ENCODE data around the gene TRABD2B. TPM values are rescaled to one million over a fixed set of nuclear protein-coding genes. Genes with fewer than 3 reads are reported as not detected.

TRABD2B gene
- total and polyA plus RNA-seq, 4 donors: 0.28 to 2.6 (median 1.3) TPM

DNA sequence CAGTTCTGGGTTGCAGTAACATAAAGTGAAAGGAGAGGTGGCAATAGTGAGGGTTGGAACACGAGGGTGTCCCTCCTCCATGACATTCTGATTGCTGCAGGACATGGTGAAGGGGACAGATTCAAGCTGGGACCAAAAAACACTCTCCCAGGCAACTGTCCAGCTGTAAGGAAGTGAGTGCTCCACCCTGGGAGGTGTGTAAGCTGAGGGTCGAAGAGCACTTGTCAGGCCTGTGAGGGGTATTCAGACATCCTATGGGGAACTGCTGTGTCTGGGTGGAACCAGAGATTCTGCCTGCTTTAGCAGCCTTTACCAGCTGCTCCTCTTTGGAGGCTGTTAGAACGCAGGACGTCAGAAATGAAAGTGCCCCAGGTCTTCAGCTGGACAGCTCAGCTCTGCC lies 212.1 kb downstream of the TRABD2B start:
- no peaks in the 10 kb centered on the region for H3K9me3 ChIP-seq (ENCODE audit: control insufficient read depth in 4 of 4, low read length in 3 of 4)
- TF ChIP-seq, protein P1, sequence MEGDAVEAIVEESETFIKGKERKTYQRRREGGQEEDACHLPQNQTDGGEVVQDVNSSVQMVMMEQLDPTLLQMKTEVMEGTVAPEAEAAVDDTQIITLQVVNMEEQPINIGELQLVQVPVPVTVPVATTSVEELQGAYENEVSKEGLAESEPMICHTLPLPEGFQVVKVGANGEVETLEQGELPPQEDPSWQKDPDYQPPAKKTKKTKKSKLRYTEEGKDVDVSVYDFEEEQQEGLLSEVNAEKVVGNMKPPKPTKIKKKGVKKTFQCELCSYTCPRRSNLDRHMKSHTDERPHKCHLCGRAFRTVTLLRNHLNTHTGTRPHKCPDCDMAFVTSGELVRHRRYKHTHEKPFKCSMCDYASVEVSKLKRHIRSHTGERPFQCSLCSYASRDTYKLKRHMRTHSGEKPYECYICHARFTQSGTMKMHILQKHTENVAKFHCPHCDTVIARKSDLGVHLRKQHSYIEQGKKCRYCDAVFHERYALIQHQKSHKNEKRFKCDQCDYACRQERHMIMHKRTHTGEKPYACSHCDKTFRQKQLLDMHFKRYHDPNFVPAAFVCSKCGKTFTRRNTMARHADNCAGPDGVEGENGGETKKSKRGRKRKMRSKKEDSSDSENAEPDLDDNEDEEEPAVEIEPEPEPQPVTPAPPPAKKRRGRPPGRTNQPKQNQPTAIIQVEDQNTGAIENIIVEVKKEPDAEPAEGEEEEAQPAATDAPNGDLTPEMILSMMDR (IDR thresholded peaks at IDR 0.05; ENCODE audit: low read depth, low read length, missing input control): no peak
- H3K27me3 ChIP-seq (ENCODE audit: control insufficient read depth in 4 of 4, insufficient read depth in 4 of 4, low read length in 3 of 4): no peaks in the 10 kb centered on the region
- WGBS: 83% methylated on average over 4 of the region's 4 CpGs
- no peak for DNase-seq (ENCODE audit: low spot score)
- no peak overlapping the region for H3K9ac ChIP-seq (ENCODE audit: low read depth in 1 of 2, low read length in 2 of 2)
- H3K4me3 ChIP-seq (ENCODE audit: low read depth in 1 of 3, low read length in 3 of 3): no peak overlapping the region
- no peaks in the 10 kb centered on the region for H3K36me3 ChIP-seq (ENCODE audit: control insufficient read depth in 4 of 4, insufficient read depth in 3 of 4, low read depth in 1 of 4, low read length in 3 of 4)
- peaks cover 0 to 15% (median 11%) of the 10 kb centered on the region in 4 donors for H3K4me1 ChIP-seq (ENCODE audit: control insufficient read depth in 4 of 4, insufficient read depth in 4 of 4, low read length in 3 of 4)
- peak overlapping the region in 1 of 2 donors; percentile 30 for H3K27ac ChIP-seq (ENCODE audit: low read depth in 1 of 2, low read length in 2 of 2)

DNA sequence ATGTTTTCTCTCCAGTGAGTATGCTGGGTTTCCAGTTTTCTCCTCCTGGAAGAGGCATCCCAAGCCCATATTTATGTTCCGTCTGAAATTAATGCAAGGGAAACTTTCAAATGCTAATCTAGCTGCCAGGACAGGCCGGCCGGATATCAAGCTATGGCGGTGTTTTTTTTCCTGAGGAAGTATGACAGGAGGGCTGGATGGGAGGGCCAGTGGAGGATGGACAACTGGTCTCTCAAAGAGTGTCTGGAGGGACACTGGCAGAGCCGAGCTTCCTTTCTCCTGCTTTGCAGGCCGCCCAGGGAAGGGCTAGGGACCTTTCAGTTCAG lies 212.7 kb downstream of the TRABD2B start:
- TF ChIP-seq, protein P2, sequence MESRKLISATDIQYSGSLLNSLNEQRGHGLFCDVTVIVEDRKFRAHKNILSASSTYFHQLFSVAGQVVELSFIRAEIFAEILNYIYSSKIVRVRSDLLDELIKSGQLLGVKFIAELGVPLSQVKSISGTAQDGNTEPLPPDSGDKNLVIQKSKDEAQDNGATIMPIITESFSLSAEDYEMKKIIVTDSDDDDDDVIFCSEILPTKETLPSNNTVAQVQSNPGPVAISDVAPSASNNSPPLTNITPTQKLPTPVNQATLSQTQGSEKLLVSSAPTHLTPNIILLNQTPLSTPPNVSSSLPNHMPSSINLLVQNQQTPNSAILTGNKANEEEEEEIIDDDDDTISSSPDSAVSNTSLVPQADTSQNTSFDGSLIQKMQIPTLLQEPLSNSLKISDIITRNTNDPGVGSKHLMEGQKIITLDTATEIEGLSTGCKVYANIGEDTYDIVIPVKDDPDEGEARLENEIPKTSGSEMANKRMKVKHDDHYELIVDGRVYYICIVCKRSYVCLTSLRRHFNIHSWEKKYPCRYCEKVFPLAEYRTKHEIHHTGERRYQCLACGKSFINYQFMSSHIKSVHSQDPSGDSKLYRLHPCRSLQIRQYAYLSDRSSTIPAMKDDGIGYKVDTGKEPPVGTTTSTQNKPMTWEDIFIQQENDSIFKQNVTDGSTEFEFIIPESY (IDR thresholded peaks at IDR 0.05): no peak
- TF ChIP-seq, protein P3, sequence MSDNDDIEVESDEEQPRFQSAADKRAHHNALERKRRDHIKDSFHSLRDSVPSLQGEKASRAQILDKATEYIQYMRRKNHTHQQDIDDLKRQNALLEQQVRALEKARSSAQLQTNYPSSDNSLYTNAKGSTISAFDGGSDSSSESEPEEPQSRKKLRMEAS (IDR thresholded peaks at IDR 0.05): no peak
- no peak for TF ChIP-seq GABPA (IDR thresholded peaks at IDR 0.05 in 1 of 2, conservative IDR thresholded peaks at IDR 0.05 in 1 of 2)
- no peak for TF ChIP-seq HNF4A (conservative IDR thresholded peaks at IDR 0.05)
- no peak for TF ChIP-seq FOXA2 (IDR thresholded peaks at IDR 0.05)
- TF ChIP-seq, protein P4, sequence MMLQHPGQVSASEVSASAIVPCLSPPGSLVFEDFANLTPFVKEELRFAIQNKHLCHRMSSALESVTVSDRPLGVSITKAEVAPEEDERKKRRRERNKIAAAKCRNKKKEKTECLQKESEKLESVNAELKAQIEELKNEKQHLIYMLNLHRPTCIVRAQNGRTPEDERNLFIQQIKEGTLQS (IDR thresholded peaks at IDR 0.05): no peak
- TF ChIP-seq RAD21 (IDR thresholded peaks at IDR 0.05): no peak
- TF ChIP-seq HNF4G (IDR thresholded peaks at IDR 0.05): no peak
- no peak for TF ChIP-seq RXRA (IDR thresholded peaks at IDR 0.05)
- TF ChIP-seq, protein P5, sequence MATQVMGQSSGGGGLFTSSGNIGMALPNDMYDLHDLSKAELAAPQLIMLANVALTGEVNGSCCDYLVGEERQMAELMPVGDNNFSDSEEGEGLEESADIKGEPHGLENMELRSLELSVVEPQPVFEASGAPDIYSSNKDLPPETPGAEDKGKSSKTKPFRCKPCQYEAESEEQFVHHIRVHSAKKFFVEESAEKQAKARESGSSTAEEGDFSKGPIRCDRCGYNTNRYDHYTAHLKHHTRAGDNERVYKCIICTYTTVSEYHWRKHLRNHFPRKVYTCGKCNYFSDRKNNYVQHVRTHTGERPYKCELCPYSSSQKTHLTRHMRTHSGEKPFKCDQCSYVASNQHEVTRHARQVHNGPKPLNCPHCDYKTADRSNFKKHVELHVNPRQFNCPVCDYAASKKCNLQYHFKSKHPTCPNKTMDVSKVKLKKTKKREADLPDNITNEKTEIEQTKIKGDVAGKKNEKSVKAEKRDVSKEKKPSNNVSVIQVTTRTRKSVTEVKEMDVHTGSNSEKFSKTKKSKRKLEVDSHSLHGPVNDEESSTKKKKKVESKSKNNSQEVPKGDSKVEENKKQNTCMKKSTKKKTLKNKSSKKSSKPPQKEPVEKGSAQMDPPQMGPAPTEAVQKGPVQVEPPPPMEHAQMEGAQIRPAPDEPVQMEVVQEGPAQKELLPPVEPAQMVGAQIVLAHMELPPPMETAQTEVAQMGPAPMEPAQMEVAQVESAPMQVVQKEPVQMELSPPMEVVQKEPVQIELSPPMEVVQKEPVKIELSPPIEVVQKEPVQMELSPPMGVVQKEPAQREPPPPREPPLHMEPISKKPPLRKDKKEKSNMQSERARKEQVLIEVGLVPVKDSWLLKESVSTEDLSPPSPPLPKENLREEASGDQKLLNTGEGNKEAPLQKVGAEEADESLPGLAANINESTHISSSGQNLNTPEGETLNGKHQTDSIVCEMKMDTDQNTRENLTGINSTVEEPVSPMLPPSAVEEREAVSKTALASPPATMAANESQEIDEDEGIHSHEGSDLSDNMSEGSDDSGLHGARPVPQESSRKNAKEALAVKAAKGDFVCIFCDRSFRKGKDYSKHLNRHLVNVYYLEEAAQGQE (IDR thresholded peaks at IDR 0.05): no peak
- TF ChIP-seq FOXA1 (IDR thresholded peaks at IDR 0.05): no peak
- no peak for TF ChIP-seq EGR1 (IDR thresholded peaks at IDR 0.05; ENCODE audit: low read depth in 2 of 2)
- no peak for TF ChIP-seq YY1 (IDR thresholded peaks at IDR 0.05)
- TF ChIP-seq JUND (IDR thresholded peaks at IDR 0.05): no peak
- TF ChIP-seq, protein P1 (IDR thresholded peaks at IDR 0.05; ENCODE audit: low read depth, low read length, missing input control): no peak
- no peak for TF ChIP-seq TAF1 (conservative IDR thresholded peaks at IDR 0.05)
- no peak for TF ChIP-seq NR2F2 (IDR thresholded peaks at IDR 0.05)
- H3K27me3 ChIP-seq (ENCODE audit: control insufficient read depth in 4 of 4, insufficient read depth in 4 of 4, low read length in 3 of 4): no peaks in the 10 kb centered on the region
- H3K4me3 ChIP-seq (ENCODE audit: low read depth in 1 of 3, low read length in 3 of 3): no peak overlapping the region
- no peaks in the 10 kb centered on the region for H3K9me3 ChIP-seq (ENCODE audit: control insufficient read depth in 4 of 4, low read length in 3 of 4)
- peaks cover 0 to 15% (median 11%) of the 10 kb centered on the region in 4 donors for H3K4me1 ChIP-seq (ENCODE audit: control insufficient read depth in 4 of 4, insufficient read depth in 4 of 4, low read length in 3 of 4)
- DNase-seq (ENCODE audit: low spot score): no peak
- H3K27ac ChIP-seq (ENCODE audit: low read depth in 1 of 2, low read length in 2 of 2): no peak overlapping the region
- no peaks in the 10 kb centered on the region for H3K36me3 ChIP-seq (ENCODE audit: control insufficient read depth in 4 of 4, insufficient read depth in 3 of 4, low read depth in 1 of 4, low read length in 3 of 4)
- WGBS: 84% methylated on average over 6 of the region's 6 CpGs
- H3K9ac ChIP-seq (ENCODE audit: low read depth in 1 of 2, low read length in 2 of 2): no peak overlapping the region
